GM10266 (cell line): Measurements from ENCODE around the gene CNTNAP2.

ENCODE experiments used
- DNase-seq: peaks from one replicate; pipeline ENCODE4 v3.0.0; 2012; ENCODE audit errors: extremely low spot score
- CTCF ChIP-seq: IDR thresholded peaks from 2 replicates; pipeline ENCODE4 v1.5.1; 2012; ENCODE audit warnings: mild to moderate bottlenecking, low read depth; ENCODE audit not compliant: control insufficient read depth, insufficient read depth; ENCODE audit errors: missing control alignments

CNTNAP2 gene

GRCh38 chr7:146528581-146528980 lies 412.0 kb downstream of the CNTNAP2 start:
- TF ChIP-seq CTCF = no peak
- DNase-seq = no peak

- TF ChIP-seq CTCF = no peak
Observed at GRCh38 chr7:146539836-146540235, 423.2 kb downstream of the CNTNAP2 start.

GRCh38 chr7:146542101-146542500 lies 425.5 kb downstream of the CNTNAP2 start:
- TF ChIP-seq CTCF = no peak
- no peak for DNase-seq

More at GRCh38 chr7:146539836-146540235, 423.2 kb downstream of the CNTNAP2 start:
- no peak for DNase-seq

GRCh38 chr7:146544748-146545147 lies 428.1 kb downstream of the CNTNAP2 start:
- no peak for DNase-seq
- no peak for TF ChIP-seq CTCF

GRCh38 chr7:146548816-146549215 lies 432.2 kb downstream of the CNTNAP2 start:
- no peak for TF ChIP-seq CTCF

GRCh38 chr7:146554556-146554955 lies 438.0 kb downstream of the CNTNAP2 start:
- no peak for TF ChIP-seq CTCF
- DNase-seq = no peak

More at GRCh38 chr7:146548816-146549215, 432.2 kb downstream of the CNTNAP2 start:
- no peak for DNase-seq

GRCh38 chr7:146557971-146558469 lies 441.4 kb downstream of the CNTNAP2 start:
- no peak for TF ChIP-seq CTCF
- no peak for DNase-seq
